HepG2 (cell line): ENCODE results near the gene PTCD1. TPM values are rescaled to one million over a fixed set of nuclear protein-coding genes. Genes with fewer than 3 reads are reported as not detected.

Experiments used
- AHR ChIP-seq: IDR thresholded peaks from 2 replicates; pipeline ENCODE4 v1.6.1; 2018; ENCODE audit warnings: missing genetic modification reagents, missing compliant biosample characterization
- CAMTA2 ChIP-seq: sonication (generic); formaldehyde crosslinking; IDR thresholded peaks from 2 replicates; pipeline ENCODE4 v1.4.0; 2020; ENCODE audit warnings: mild to moderate bottlenecking, missing genetic modification reagents, borderline replicate concordance
- CC2D1A ChIP-seq: sonication (generic); formaldehyde crosslinking; IDR thresholded peaks from 2 replicates; pipeline ENCODE4 v1.8.1; 2023; ENCODE audit warnings: mild to moderate bottlenecking, missing genetic modification reagents
- MAFG ChIP-seq: sonication (generic); formaldehyde crosslinking; IDR thresholded peaks from 2 replicates; pipeline ENCODE4 v1.5.1; 2020; ENCODE audit warnings: mild to moderate bottlenecking, missing genetic modification reagents
- NR2F6 ChIP-seq, 2 experiments: IDR thresholded peaks; 2 replicates each; pipeline ENCODE4 v1.6.1; 2016; ENCODE audit warnings: antibody characterized with exemption in 1 of 2, mild to moderate bottlenecking in 1 of 2
- SAFB2 ChIP-seq: sonication (generic); formaldehyde crosslinking; IDR thresholded peaks from 2 replicates; pipeline ENCODE4 v1.5.1; 2020; ENCODE audit warnings: missing genetic modification reagents, low read depth, mild to moderate bottlenecking, borderline replicate concordance
- SMC3 ChIP-seq: IDR thresholded peaks from 2 replicates; pipeline ENCODE4 v1.6.1; 2011; ENCODE audit warnings: low read length, improper control_type of control experiment
- SYNCRIP ChIP-seq: fragments of 200-400 bp; formaldehyde crosslinking; IDR thresholded peaks from 2 replicates; pipeline ENCODE4 v1.6.1; 2018; ENCODE audit warnings: mild to moderate bottlenecking, low read depth, low read length; ENCODE audit not compliant: insufficient read depth
- ZNF501 ChIP-seq: sonication (generic); formaldehyde crosslinking; IDR thresholded peaks from 2 replicates; pipeline ENCODE4 v1.5.1; 2020; ENCODE audit warnings: mild to moderate bottlenecking, moderate library complexity, missing genetic modification reagents
- polyA plus RNA-seq, 8 experiments: library from polyadenylated mRNA; depleted of rRNA in 3 of 8; stranded (reverse) in 7 of 8; unstranded in 1 of 8; fragments of >200 nt; fragmentation: Illumina TruSeq in 4 of 8; extraction: Trizol in 4 of 8; gene quantifications; 2 replicates each; pipeline versions ENCODE4 v1.2.1 to v1.2.3, GENCODE V29; 2011 to 2016; ENCODE audit warnings: low read depth in 4 of 8, missing spikeins in 1 of 8, mixed read lengths in 1 of 8; ENCODE audit not compliant: insufficient read depth in 1 of 8
- total RNA-seq, 5 experiments: library from RNA; depleted of rRNA; stranded (reverse); fragments of >200 nt; fragmentation: Illumina TruSeq; extraction: Trizol; gene quantifications; 2 replicates each; pipeline ENCODE4 v1.2.3, GENCODE V29; 2016; ENCODE audit warnings: low read depth in 1 of 5
- TF ChIP-seq, protein P1 (sequence below): sonication (generic); formaldehyde crosslinking; IDR thresholded peaks from 2 replicates; pipeline ENCODE4 v1.5.0; 2020; ENCODE audit warnings: mild to moderate bottlenecking, missing genetic modification reagents, borderline replicate concordance

Gene PTCD1
- total and polyA plus RNA-seq, 2 of the 13 experiments (the other 11 are each of a cell fraction or from before 2014, with no cell fraction given): 3.0 to 8.4 TPM

DNA sequence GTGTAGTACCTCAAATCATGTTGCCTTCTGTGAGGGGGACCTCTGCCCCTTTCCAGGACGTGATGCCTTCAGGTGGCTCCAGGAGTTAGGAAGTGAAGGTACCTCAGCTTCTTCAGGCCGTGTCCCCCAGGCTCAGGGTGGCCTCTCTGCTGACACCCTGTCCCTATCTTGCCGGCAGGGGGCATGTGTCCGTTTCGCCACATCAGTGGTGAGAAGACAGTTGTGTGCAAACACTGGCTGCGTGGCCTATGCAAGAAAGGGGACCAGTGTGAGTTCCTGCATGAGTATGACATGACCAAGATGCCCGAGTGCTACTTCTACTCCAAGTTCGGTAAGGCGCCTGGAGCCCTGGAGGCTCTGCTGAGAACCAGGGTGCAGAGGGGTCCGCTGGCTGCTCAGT, 9.3 kb upstream of the PTCD1 start (continued):
- TF ChIP-seq, protein P1, sequence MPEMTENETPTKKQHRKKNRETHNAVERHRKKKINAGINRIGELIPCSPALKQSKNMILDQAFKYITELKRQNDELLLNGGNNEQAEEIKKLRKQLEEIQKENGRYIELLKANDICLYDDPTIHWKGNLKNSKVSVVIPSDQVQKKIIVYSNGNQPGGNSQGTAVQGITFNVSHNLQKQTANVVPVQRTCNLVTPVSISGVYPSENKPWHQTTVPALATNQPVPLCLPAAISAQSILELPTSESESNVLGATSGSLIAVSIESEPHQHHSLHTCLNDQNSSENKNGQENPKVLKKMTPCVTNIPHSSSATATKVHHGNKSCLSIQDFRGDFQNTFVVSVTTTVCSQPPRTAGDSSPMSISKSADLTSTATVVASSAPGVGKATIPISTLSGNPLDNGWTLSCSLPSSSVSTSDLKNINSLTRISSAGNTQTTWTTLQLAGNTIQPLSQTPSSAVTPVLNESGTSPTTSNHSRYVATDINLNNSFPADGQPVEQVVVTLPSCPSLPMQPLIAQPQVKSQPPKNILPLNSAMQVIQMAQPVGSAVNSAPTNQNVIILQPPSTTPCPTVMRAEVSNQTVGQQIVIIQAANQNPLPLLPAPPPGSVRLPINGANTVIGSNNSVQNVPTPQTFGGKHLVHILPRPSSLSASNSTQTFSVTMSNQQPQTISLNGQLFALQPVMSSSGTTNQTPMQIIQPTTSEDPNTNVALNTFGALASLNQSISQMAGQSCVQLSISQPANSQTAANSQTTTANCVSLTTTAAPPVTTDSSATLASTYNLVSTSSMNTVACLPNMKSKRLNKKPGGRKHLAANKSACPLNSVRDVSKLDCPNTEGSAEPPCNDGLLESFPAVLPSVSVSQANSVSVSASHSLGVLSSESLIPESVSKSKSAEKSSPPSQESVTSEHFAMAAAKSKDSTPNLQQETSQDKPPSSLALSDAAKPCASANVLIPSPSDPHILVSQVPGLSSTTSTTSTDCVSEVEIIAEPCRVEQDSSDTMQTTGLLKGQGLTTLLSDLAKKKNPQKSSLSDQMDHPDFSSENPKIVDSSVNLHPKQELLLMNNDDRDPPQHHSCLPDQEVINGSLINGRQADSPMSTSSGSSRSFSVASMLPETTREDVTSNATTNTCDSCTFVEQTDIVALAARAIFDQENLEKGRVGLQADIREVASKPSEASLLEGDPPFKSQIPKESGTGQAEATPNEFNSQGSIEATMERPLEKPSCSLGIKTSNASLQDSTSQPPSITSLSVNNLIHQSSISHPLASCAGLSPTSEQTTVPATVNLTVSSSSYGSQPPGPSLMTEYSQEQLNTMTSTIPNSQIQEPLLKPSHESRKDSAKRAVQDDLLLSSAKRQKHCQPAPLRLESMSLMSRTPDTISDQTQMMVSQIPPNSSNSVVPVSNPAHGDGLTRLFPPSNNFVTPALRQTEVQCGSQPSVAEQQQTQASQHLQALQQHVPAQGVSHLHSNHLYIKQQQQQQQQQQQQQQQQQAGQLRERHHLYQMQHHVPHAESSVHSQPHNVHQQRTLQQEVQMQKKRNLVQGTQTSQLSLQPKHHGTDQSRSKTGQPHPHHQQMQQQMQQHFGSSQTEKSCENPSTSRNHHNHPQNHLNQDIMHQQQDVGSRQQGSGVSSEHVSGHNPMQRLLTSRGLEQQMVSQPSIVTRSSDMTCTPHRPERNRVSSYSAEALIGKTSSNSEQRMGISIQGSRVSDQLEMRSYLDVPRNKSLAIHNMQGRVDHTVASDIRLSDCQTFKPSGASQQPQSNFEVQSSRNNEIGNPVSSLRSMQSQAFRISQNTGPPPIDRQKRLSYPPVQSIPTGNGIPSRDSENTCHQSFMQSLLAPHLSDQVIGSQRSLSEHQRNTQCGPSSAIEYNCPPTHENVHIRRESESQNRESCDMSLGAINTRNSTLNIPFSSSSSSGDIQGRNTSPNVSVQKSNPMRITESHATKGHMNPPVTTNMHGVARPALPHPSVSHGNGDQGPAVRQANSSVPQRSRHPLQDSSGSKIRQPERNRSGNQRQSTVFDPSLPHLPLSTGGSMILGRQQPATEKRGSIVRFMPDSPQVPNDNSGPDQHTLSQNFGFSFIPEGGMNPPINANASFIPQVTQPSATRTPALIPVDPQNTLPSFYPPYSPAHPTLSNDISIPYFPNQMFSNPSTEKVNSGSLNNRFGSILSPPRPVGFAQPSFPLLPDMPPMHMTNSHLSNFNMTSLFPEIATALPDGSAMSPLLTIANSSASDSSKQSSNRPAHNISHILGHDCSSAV (CRISPR knock-in tag): no peak
- TF ChIP-seq AHR (CRISPR knock-in tag): no peak
- TF ChIP-seq CC2D1A: no peak
- no peak for TF ChIP-seq MAFG
- no peak for TF ChIP-seq CAMTA2 (CRISPR knock-in tag)
- no peak for TF ChIP-seq SAFB2
- 0 out of 2 replicates have a peak, but pooled peaks have one; percentile 28 for TF ChIP-seq ZNF501 (CRISPR knock-in tag)
- TF ChIP-seq SMC3: peak; percentile 38; the same call in 1 of the 2 replicates
- no peak for TF ChIP-seq NR2F6 (IDR thresholded peaks at IDR 0.05)
- no peak for TF ChIP-seq NR2F6 (CRISPR knock-in tag; IDR thresholded peaks at IDR 0.05)
- TF ChIP-seq SYNCRIP: no peak
